ENCODE data around the gene IDUA.
A peak's percentile ranks its signal among the peaks of the same experiment; 100 is the strongest.

Gene IDUA

DNA sequence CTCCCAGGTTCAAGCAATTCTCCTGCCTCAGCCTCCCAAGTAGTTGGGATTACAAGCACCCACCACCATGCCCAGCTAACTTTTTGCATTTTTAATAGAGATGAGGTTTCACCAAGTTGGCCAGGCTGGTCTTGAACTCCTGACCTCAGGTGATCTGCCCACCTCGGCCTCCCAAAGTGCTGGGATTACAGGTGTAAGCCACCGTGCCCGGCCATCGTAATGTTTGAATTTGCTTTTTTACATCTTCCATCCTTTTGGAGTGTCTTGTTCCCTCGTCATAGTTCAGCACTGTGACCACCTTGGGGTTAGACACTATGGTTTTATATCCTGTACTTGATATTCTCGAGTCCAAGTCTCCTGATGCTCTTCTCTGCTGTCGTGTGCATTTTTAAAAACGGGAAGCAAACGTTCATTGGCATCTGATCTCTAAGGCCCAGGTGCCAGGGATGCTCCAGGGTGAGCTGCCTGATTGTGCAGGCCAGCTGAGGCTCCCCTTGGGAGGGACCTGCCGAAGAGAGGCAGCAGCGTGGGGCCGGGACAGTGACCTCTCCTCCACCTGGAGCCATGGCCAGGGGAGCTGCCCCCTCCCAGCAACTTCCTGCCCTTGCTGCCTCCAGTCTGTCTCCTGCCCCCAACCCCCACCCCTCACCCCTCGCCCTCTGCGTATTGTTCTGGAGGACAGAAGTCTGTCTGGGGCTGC lies 30.2 kb upstream of the IDUA start:
- DNase-seq, result no peak

DNA sequence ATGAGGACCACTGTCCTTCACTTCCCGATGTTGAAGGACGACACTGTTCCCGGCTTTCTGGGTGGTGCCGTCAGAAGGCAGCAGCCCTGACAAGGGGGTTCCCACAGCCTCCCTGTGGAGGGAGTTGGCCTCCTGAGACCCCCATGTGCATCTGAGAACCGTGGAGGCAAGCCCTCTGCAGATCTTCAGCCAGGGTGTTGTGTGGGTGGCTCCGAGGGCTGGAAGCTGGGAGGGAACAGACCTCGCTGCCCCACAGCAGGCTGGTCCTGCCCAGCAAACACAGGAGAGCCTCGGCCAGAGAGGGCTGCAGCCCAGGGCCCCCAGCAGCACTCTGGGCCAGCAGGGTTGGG lies 29.6 kb upstream of the IDUA start:
- DNase-seq, result no peak

DNA sequence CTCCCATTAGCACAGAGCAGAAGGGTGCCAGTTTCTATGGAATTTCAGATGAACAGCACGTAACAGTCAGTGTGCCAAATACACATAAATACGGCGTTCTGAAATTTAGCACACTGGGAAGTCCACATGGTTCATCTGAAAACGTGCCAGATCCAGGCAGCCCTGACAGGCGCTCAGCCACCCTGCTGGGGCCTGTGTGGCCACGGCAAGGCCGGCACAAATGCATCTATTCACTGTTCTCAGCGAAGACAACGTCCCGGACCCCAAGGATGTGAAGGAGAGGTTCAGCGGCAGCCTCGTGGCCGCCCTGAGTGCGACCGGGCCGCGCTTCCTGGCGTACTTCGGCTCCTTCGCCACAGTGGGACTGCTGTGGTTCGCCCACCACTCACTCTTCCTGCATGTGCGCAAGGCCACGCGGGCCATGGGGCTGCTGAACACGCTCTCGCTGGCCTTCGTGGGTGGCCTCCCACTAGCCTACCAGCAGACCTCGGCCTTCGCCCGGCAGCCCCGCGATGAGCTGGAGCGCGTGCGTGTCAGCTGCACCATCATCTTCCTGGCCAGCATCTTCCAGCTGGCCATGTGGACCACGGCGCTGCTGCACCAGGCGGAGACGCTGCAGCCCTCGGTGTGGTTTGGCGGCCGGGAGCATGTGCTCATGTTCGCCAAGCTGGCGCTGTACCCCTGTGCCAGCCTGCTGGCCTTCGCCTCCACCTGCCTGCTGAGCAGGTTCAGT lies 29.1 kb upstream of the IDUA start:
- DNase-seq, result peak; percentile 57 to 79

DNA sequence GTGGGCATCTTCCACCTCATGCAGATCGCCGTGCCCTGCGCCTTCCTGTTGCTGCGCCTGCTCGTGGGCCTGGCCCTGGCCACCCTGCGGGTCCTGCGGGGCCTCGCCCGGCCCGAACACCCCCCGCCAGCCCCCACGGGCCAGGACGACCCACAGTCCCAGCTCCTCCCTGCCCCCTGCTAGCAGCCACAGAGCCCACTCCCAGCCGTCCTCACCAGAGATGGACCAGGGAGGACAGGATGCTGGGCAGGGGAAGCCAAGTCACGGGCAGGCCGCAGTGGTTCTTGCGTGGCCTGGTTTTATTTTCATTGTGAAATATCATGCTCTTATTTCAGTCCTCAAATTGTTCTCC lies 28.6 kb upstream of the IDUA start:
- no peak for DNase-seq

DNA sequence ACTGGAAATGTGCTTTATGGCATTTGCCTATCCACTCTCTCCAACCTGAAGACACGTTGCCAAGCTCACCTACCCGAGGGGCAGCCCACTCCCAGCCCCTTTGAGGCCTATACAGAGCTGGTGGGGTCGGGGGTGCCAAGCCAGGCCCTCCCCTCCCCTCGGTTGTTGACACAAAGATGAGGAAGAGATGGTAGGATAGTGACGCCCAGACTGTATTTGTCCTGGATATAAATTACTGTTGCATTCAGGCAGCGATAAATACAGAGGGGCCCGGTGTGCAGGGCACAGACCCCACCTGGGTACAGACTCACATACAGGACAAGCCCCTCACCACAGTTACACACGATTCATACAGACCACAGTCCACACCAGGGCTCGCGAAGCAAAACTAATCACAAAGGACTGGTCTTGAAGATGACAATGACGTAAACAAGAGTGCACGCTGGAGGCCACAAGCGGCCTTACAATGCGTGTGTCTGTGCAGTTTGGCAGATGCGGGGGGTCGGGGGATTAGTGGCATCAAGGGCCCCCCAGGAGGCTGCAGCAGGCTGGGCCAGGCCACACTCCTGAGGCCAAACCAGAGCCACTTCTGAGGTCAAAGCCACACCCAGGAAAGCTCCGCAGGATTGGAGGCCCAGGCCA lies 28.0 kb upstream of the IDUA start:
- no peak for DNase-seq

DNA sequence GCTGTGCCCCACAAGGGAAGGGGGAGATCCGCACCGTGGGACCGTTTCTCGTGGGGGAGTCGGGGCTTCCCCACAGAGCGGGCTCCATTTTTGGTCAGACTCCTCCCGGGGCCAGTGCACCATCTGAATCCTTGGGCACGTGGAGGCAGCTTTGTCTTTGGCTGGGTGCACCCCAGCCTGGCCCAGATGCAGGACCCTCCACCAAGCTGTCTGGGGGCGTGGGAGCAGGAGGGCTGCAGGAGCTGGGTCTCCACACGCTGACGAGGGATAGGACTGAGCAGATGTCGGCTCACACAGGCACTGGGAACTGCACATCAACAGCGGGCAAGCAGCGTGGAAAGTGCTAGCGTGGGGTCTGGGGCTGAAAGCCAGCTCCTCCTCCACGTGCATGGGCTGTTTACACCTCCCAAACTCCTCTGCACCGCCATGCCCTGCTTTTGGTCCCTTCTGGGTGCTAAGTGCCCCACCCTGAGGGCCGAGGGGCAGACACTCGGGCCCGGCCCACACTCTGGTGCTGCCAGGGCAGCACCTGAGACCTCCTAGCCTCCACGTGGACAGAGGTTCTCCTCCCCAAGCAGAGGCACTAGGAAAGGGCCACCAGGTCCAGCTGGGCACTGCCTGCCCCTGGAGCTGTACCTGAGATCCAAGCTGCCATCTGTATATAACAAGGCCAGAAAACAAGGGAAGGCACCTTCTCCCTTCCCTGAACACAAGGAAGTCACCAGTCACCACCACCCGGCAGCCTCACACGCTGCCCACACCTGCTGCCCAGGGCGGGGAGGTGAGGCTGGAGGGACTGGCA lies 27.3 kb upstream of the IDUA start:
- no peak for DNase-seq

DNA sequence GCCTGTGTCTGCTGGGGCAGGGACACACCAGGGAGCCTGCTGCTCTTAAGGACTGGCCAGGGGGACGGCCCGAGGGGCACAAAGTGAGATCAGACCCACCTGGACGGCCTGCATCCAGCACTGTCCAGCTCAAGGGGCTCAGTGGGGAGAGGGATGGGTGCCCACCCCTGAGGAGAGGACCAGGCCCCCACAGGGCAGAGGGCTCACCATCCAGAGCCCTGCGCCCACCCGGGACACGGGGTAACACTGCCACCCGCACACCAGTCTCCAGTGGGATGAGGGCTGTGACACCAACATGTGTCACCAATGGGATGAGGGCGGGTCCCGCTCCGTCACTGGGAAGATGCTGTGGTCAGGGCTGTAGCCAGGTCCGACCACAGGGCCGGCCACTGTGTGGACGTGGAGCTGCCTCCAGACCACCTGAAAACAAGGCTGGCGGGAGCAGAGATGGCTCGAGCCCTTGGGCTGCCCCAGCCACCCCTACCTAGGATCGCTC lies 26.7 kb upstream of the IDUA start:
- no peak for DNase-seq

DNA sequence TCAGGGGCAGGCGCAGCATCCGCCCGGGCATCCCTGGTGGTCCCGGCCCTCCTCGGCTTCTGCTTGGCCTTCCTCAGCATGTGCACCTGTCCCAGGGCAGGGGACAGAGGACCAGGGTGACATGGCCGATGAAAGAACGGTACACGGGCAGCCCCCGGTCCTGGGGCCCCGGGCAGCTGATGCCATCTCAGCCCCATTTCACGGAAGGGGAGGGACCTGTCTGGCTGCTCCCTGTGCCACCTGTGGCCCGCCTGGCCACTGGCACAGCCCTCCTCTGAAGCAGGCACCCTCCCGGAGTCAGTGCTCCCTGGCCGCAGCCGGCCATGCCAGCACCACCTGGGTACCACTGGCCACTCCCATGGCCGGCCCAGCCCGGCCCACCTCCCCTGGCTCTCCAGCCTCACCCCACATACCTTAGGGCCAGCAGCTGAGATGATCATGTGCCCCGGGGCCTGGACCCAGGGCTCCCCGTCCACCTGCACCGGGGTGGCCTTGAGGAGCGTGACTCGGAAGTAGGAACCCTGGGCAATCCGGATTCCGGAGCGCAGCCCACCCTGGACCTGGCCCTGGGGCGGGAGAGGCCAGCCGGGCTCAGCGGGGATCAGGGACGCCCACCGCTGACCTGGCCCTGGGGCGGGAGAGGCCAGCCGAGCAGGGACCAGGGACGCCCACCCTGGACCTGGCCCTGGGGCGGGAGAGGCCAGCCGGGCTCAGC lies 26.1 kb upstream of the IDUA start:
- DNase-seq, result no peak

DNA sequence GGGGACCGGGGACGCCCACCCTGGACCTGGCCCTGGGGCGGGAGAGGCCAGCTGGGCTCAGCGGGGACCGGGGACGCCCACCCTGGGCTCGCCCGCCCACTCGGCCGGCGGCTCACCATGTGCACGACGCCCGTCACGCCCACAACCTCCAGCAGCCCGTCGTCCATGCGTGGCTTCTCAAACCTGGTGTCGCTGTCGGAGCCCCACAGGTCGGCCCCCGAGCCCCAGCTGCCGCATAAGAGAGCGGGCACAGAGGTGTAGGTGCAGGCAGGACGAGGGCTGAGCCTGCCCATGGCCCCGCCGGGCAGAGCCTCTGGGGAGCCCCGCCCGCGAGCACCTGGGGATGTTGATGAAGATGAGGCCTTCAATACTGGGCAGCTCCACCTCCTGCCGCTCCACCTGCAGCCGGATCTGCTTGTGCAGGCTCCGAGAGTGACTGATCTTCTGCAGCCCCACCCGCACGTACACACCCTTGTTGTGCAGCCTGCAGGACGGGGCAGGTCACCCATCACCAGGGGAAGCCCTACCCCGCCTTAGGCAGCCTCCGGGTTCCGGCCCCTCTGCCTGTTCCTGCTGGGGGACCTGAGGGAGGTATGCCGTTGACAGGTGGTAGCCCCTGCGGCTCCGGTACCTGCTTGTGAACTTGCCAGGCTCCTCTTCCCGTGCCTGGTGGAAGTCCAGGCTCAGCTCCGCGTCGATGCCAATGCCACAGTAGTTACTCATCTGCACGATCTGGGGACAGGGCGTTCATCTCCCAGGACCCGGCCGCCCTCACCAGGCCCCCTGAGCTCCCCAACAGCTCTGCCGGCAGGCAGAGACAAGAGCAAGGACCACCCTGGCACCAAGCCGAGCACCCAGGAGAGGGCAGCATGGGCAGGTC lies 25.3 kb upstream of the IDUA start:
- DNase-seq, result peak in 1 of 2 experiments; percentile 14

DNA sequence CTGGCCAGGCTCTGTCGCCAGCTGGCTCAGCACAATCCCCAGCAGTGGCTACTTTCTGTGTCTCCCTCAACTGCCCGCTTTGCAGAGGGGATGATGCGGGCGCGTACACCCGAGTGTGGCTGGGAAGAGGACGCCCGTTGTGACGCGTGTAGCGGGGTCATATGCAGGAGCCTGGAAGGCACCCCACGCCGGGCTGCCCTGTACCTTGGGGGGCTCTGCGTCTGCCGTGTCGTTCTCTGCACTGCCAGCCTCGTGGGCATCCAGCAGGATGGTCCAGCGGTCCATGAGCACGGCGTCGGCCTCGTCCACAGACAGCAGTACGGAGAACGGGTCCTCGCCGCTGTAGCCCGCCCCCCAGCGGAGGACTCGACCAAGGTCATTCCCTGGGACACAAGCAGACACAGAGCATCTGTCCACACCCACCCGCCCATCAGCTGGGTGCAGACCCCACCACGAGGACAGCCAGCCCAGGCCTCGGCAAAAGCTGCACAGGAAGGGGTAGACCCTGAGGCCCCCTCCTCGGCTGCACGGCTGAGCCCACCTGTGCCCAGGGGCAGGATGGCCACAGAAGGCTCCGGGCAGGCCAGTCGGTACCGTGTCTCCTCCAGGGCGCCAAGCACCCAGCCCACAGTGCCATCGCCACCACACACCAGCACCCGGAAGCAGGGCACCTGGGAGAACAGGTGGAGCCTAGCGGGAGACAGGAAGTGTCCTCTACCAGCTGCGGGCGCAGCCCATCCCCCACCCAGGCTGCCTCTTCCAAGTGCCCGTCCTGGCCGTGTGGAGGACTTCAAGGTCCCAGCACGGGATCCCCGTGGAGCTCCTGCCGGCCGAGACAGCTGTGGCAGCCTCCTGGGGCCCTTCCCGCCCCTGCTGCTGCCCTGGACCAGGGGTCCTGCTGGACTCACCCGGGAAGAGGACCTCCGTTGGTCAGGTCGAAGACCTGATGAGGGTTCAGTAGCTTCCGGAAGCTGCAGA lies 24.3 kb upstream of the IDUA start:
- DNase-seq, result no peak

DNA sequence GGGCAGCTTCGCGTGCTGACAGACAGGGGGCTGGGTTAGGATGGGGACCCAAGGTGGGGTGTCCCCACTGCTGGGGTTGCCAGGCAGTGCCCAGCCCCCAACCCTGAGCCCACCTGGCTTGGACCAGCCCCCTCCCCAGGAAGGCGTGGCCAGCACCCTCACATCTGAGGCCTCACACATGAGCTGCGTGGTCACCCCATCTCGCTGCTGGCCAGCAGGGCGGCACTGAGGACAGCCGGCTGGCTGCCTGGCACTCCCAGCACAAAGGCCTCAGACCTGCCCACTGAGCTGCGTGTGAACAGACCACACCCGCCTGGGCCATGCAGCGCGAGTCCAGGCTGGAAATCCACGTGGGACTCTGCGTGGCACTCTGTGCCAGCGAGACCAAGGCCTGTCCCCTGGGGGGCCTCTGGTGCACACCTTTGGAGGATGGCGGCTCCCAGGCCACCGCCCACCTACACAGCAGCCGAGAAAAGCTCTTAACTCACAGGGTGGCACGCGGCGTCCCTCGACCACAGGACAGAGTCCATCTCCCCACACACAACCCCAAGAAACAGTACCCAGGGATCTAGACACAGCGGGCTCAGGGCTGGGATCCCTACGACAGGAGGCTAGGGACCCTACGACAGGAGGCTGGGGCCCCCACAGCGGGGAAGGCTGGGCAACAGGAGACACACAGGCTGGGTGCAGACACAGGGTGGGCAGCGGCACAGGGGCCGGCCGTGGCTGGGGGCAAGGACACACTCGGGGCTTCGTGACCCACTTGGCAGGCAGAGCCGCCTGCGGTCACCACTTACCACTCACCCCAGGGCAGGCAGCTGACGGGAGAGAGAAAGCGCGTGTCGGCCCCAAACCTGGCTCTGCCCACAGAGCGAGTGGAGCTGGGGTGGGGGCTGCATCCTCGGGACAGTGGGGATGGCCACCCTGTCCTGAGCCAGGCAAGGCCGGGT lies 23.3 kb upstream of the IDUA start:
- DNase-seq, result no peak

DNA sequence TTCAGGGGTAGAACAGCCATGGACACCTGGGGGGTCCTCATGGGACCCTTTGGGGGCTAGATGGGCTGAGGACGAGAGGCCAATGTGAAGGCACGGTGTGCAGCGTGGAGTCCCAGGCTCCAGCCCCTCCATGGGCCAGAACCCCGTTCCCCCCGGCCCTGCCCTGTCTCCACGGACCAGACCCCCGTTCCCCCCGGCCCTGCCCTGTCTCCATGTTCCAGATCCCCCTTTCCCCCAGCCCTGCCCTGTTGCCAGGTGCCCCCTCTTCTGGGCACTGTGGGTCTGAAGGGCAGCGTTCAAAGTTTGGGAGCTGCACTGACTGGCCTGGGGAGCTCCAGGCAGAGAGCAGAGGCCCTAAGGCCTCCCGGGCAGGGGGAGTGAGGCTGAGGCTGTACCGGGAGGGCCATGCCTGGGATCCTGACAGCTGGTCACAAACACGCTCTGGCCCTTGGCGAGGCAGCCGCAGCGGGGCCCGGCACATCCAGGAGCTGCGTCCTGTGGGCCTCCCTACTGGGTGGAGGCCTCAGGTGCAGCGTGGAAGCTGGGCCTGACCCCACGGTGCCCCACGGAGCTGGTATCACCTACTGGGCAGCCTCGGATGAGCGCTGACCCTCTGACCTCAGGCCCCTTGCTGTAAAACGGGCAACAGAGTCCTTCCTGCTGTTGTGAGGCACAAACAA lies 22.4 kb upstream of the IDUA start:
- DNase-seq, result no peak

DNA sequence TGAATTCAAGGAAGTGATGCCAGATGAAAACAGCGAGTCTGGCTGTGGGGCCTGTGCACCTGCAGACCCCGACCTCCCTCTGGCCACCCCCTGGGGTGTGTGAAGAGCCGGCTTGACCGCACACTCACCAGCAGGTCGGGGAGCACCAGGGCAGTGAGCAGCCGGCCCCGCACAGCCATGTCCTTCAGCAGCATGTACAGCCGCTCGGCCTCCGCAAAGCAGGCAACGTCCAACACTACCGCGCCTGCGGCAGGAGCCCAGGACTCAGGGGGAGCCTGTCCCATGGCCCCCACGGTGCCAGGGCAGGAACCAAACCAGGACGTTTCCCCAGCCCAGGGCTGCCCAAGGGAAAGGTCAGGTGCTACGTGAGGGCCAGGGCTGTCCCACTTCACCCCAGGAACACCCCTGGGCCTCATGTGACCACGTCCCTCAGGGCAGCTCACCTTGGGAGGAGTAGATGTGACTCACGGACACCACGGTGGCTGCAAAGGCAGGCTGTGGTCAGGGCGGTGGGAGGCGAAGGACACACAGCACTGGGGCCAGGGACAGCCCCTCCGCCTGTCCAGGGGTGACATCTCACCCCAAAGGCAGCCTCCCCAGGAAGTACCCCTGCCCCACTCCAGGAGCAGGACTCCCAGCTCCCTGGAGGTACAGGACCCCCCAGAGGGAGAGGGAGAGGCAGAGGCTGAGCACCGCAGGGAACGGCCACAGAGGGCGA lies 21.6 kb upstream of the IDUA start:
- DNase-seq, result no peak

DNA sequence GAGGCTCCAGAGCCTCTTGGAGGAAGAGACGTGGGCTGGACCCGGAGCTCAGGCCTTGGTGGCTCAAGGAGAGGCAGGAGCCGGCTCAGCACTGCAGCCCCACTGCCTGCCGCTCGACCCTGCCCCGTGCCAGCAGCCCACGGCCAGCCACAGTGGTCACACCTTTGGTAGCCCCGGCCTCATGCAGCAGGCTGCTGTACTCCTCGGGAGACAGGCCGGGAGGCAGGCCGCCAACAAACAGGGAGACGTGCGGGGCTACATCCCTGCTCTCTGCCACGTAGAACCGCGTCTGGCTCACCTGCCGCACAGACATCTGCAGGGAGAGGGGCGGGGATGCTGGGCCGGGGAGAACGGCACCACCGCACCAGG lies 21.1 kb upstream of the IDUA start:
- DNase-seq, result no peak

DNA sequence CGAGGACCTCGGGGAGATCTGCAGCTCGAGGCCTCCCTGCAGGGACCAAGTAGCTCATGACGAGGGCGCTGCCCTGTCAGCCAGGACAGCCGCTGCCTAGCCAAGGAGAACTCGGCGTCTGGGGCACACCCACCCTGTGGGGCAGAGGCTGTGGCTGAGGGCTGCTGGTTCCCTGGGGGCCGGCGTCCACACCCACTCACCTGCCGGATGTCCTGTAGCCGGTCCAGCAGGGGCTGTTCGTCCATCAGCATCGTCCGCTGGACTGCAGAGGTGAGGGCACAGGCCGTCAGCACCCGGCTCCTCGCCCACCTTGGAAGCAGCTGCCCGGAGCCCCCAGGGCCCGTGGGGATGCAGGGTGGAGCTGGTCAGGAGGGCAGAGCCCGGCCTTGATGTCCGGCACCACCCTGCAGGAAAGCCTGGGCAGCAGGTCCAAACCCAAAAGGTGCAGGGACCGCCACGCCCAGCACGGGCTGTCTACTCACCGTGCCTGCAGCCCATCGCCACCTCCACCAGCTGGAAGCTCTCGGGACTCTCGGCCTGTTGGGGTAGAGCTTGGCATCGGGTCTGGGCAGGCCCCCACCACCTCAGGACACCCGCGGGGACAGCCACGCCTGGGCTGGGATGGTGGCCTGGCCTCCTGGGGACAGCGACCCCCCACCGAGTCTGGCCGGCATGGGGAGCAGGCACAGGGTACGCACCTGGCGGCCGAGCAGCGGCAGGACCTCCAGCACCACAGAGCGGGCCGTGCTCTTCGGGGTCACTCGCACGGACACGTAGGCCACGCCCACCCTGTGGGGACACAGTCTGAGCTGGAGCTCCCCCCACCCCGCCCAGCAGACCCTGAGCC lies 20.4 kb upstream of the IDUA start:
- DNase-seq, result no peak

DNA sequence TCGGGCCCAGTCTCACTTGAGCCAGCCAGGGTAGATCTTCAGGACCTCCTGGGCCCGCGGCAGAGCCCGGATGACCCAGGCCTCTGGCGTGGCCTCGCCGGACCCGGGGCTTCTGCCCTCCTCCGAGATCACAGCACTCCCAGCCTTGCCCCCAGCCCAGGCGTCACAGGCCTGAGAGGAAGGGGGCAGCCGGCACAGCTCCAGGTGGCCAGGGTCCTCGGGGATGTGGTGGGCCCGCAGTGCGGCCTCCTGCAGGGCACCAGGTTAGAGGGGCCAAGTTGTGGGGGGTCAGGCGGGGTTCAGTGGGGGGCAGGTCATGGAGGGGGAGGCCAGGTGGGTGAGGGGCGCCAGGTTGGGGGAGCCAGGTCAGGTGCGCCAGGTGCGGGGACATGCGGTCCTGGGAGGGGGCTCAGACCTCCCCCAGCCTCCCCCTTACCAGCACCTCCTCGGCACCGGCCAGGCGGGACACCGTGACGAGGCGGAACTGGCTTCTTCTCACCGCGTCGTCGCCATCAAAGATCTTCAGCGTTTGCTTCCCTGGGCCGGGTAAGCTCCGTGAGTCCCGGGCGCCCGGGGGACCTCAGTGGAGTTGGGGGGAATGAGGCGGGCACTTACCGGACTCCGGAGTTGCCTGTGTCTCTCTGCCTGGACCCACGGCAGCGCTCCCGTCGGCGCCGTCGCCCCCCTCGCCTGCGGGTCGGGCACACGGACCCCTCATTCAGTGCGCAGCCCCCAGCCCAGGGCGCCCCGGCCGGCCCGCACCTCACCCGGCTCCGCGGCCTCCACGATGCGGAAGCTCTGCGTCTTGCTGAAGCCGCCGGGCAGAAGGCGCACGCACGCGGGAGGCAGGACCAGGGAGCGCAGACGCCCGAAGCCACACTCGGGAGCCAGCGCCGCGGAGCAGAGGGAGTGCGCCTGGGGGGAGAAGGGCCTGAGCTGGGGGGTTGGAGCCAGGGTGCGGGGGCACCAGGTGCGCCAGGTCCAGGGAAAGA lies 19.4 kb upstream of the IDUA start:
- DNase-seq, result no peak

All from cerebellar nuclear complex (tissue), 1 donor.